Tibial nerve (tissue), 4 donors: ENCODE measurements around the gene TMEM238. TPM values are rescaled to one million over a fixed set of nuclear protein-coding genes. Genes with fewer than 3 reads are reported as not detected.

ENCODE experiments used
- DNase-seq, 2 donors: peaks; one replicate each; pipeline ENCODE4 v3.0.0-alpha.2; 2019; ENCODE audit warnings: low spot score in 2 of 2
- H3K27ac ChIP-seq, 4 donors: fragments of 200-600 bp; sonication (generic) in 3 of 4; one replicate each; pipeline ENCODE4 v1.5.1; 2017 to 2019; ENCODE audit warnings: mild to moderate bottlenecking in 1 of 4
- H3K27me3 ChIP-seq, 2 donors: fragments of 200-600 bp; sonication (generic) in 1 of 2; one replicate each; pipeline versions ENCODE4 v1.5.1 to v1.6.0; 2017 to 2019
- H3K36me3 ChIP-seq, 3 donors: fragments of 200-600 bp; sonication (generic); one replicate each; pipeline ENCODE4 v1.5.1; 2018 to 2019
- H3K4me1 ChIP-seq, 4 donors: fragments of 200-600 bp; sonication (generic) in 3 of 4; one replicate each; pipeline ENCODE4 v1.5.1; 2017 to 2019
- H3K4me3 ChIP-seq, 4 donors: fragments of 200-600 bp; sonication (generic) in 3 of 4; one replicate each; pipeline ENCODE4 v1.5.1; 2017 to 2019; ENCODE audit warnings: mild to moderate bottlenecking in 1 of 4, moderate library complexity in 1 of 4
- H3K9me3 ChIP-seq, 4 donors: fragments of 200-600 bp; sonication (generic) in 3 of 4; one replicate each; pipeline ENCODE4 v1.5.1; 2017 to 2019
- CTCF ChIP-seq, 5 experiments: fragments of 200-600 bp in 3 of 5; fragments of 450-650 bp in 2 of 5; sonication (generic) in 3 of 5; IDR thresholded peaks; one replicate each; pipeline ENCODE4 v1.5.1; 2016 to 2019; ENCODE audit warnings: antibody characterized with exemption in 5 of 5, mild to moderate bottlenecking in 3 of 5, moderate library complexity in 2 of 5
- EP300 ChIP-seq, 2 donors: sonication (generic); formaldehyde crosslinking; IDR thresholded peaks; one replicate each; pipeline ENCODE4 v1.6.1; 2017; ENCODE audit warnings: antibody characterized with exemption in 2 of 2, mild to moderate bottlenecking in 1 of 2
- POLR2A ChIP-seq, 2 donors: fragments of 450-650 bp; IDR thresholded peaks; one replicate each; pipeline ENCODE4 v1.6.1; 2017; ENCODE audit warnings: antibody characterized with exemption in 2 of 2, mild to moderate bottlenecking in 2 of 2, moderate library complexity in 2 of 2
- WGBS, 2 donors: methylation state at CpG; one replicate each; pipeline ENCODE4 v1.1.5; 2018; 5-methylcytosine and 5-hydroxymethylcytosine counted together
- total RNA-seq, 4 donors: library from RNA; depleted of rRNA; stranded (reverse); fragments of >200 nt; gene quantifications; one replicate each; pipeline ENCODE4 v1.1.0, GENCODE V29; 2016

The TMEM238 gene
- total RNA-seq, 4 donors from 2014 or later: 0.63 to 7.5 (median 2.6) TPM

DNA sequence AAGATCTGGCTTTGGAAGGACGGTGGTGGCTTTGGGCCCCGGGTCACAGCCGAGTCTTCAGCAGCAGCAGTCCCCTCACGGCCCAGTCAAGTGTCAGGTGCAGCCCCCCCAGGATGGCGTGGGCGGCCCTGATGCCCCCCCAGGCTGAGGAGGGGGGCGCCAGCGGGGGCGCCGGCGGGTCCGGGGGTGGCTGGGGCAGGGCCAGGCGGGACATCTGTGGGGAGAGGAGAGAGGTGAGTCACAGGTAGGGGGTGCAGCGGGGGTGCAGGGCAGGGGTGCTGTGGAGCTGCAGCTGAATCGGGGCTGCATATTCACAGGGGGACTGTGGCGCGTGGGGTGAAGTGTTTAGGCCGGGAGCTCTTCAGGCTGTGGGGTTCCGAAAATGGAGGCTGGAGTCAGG, 18.1 kb downstream of the TMEM238 start:
- Histone ChIP-seq H3K4me3 (no peak overlapping the region), H3K9me3 (no peaks in the 10 kb centered on the region), H3K36me3 (no peaks in the 10 kb centered on the region), H3K27me3 (peaks cover 4 to 52% of the 10 kb centered on the region in 2 donors), H3K27ac (no peak overlapping the region), H3K4me1 (peaks cover 0 to 21% (median 10%) of the 10 kb centered on the region in 4 donors)
- 66 to 68% methylated on average over 16 to 19 of the region's 19 CpGs for WGBS, 2 donors
- no peak for DNase-seq
- TF ChIP-seq EP300 (IDR thresholded peaks at IDR 0.05) (no peak), POLR2A (IDR thresholded peaks at IDR 0.05) (no peak), CTCF (IDR thresholded peaks at IDR 0.05) (no peak)

GRCh38 chr19:55365245-55365644, 18.8 kb downstream of the TMEM238 start:
- 78 to 88% methylated on average over 8 of the region's 8 CpGs for WGBS, 2 donors
- no peak for TF ChIP-seq EP300 (IDR thresholded peaks at IDR 0.05)
- no peak for TF ChIP-seq POLR2A (IDR thresholded peaks at IDR 0.05)
- peaks cover 4 to 45% of the 10 kb centered on the region in 2 donors for H3K27me3 ChIP-seq
- H3K9me3 ChIP-seq: no peaks in the 10 kb centered on the region
- peaks cover 0 to 17% (median 9%) of the 10 kb centered on the region in 4 donors for H3K4me1 ChIP-seq
- no peak for DNase-seq
- no peak overlapping the region for H3K4me3 ChIP-seq
- H3K36me3 ChIP-seq: no peaks in the 10 kb centered on the region
- H3K27ac ChIP-seq: no peak overlapping the region

GRCh38 chr19:55362990-55363716, 20.9 kb downstream of the TMEM238 start, which contains the start of gene GARIN5B:
Gene GARIN5B (minus strand): TSS chr19:55363260. CDS start chr19:55363066, 194 bp downstream.
- DNase-seq: no peak
- no peaks in the 10 kb centered on the region for H3K4me1 ChIP-seq
- no peak within 1 kb of the TSS for H3K27ac ChIP-seq
- peaks cover 0 to 25% of the 10 kb centered on the region in 2 donors for H3K27me3 ChIP-seq
- no peaks in the 10 kb centered on the region for H3K36me3 ChIP-seq
- TF ChIP-seq POLR2A (IDR thresholded peaks at IDR 0.05) (no peak), CTCF (IDR thresholded peaks at IDR 0.05) (no peak), EP300 (IDR thresholded peaks at IDR 0.05) (no peak)
- no peaks in the 10 kb centered on the region for H3K9me3 ChIP-seq
- 66 to 73% methylated on average over 17 to 27 of the region's 27 CpGs for WGBS, 2 donors
- no peak within 1 kb of the TSS for H3K4me3 ChIP-seq

DNA sequence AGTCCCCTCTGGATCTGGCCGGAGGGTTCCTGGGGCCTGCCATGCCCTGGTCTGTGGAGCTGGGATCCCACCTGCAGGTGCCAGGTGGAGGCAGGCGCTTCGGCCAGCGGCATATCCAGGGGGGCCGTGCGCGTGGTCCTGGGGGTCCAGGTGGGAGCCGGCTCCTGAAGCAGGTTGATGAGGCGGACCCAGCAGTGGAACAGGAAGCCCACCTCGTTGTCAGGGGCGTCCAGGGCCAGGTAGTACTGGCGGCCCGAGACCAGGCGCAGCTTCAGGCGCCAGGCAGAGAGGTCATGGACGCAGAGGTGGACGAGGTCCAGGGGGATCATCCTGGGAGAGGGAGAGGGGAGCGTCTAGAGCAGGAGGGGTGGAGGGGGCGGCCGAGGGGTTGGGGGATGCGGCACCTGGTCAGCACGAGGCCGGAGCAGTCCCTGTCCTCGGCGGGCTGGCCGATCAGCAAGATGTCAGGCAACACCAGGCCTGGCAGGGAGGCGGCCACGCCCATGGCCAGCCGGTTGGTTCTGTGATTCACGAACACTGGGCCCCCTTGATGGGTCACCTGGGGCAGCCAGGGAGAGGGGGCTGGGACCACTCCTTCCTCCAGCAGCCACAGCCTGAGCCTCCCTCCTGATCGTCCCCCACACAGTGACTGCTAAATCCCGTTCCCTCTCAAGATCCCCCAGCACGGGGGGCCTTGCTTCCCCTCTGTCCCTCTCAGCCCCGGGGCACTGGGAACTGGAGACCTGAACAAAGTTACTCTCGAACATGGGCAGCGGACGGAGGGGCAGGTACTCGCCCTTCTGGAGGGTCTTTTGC, 21.7 kb downstream of the TMEM238 start:
- Histone ChIP-seq H3K4me3 (no peak overlapping the region), H3K4me1 (no peaks in the 10 kb centered on the region), H3K27ac (no peak overlapping the region), H3K27me3 (peaks cover 0 to 21% of the 10 kb centered on the region in 2 donors), H3K9me3 (no peaks in the 10 kb centered on the region), H3K36me3 (no peaks in the 10 kb centered on the region)
- 75 to 80% methylated on average over 22 to 38 of the region's 38 CpGs for WGBS, 2 donors
- TF ChIP-seq EP300 (IDR thresholded peaks at IDR 0.05) (no peak), POLR2A (IDR thresholded peaks at IDR 0.05) (no peak), CTCF (IDR thresholded peaks at IDR 0.05) (no peak)
- no peak for DNase-seq

GRCh38 chr19:55360902-55361301, 23.2 kb downstream of the TMEM238 start:
- no peaks in the 10 kb centered on the region for H3K4me1 ChIP-seq
- no peaks in the 10 kb centered on the region for H3K36me3 ChIP-seq
- H3K4me3 ChIP-seq: no peak overlapping the region
- H3K9me3 ChIP-seq: no peaks in the 10 kb centered on the region
- no peak for DNase-seq
- WGBS, 2 donors: 88 to 95% methylated on average over 5 to 16 of the region's 16 CpGs
- no peak for TF ChIP-seq CTCF (IDR thresholded peaks at IDR 0.05)
- no peak for TF ChIP-seq EP300 (IDR thresholded peaks at IDR 0.05)
- no peak for TF ChIP-seq POLR2A (IDR thresholded peaks at IDR 0.05)
- H3K27me3 ChIP-seq: peaks cover 0 to 24% of the 10 kb centered on the region in 2 donors
- H3K27ac ChIP-seq: no peak overlapping the region
